Sigmoid colon (tissue), 7 donors: Measurements from ENCODE around the gene SOCS7. TPM values are rescaled to one million over a fixed set of nuclear protein-coding genes. Genes with fewer than 3 reads are reported as not detected.

Source experiments
- DNase-seq: peaks from one replicate; pipeline ENCODE4 v3.0.0-alpha.2; 2019
- H3K27ac ChIP-seq, 4 donors: fragments of 200-600 bp; sonication (generic); one replicate each; pipeline ENCODE4 v1.5.1; 2016 to 2019; ENCODE audit warnings: mild to moderate bottlenecking in 1 of 4
- H3K27me3 ChIP-seq, 3 donors: fragments of 200-600 bp; sonication (generic); one replicate each; pipeline ENCODE4 v1.5.1; 2019; ENCODE audit warnings: mild to moderate bottlenecking in 1 of 3
- H3K36me3 ChIP-seq, 4 donors: fragments of 200-600 bp; sonication (generic); one replicate each; pipeline ENCODE4 v1.5.1; 2016 to 2019
- H3K4me1 ChIP-seq, 4 donors: fragments of 200-600 bp; sonication (generic); one replicate each; pipeline ENCODE4 v1.5.1; 2017 to 2019
- H3K4me3 ChIP-seq, 4 donors: fragments of 200-600 bp; sonication (generic); one replicate each; pipeline ENCODE4 v1.5.1; 2017 to 2019; ENCODE audit warnings: mild to moderate bottlenecking in 2 of 4, moderate library complexity in 1 of 4
- H3K9me3 ChIP-seq, 4 donors: fragments of 200-600 bp in 3 of 4; sonication (generic) in 3 of 4; one replicate each; pipeline versions ENCODE4 v1.5.1 to v1.6.1; 2013 to 2019
- EP300 ChIP-seq, 4 donors: sonication (generic); formaldehyde crosslinking; IDR thresholded peaks; one replicate each; pipeline ENCODE4 v1.6.1; 2017; ENCODE audit warnings: antibody characterized with exemption in 4 of 4
- POLR2A ChIP-seq, 2 donors: fragments of 450-650 bp; IDR thresholded peaks; one replicate each; pipeline ENCODE4 v1.6.1; 2016; ENCODE audit warnings: antibody characterized with exemption in 2 of 2, mild to moderate bottlenecking in 2 of 2, moderate library complexity in 2 of 2
- POLR2AphosphoS5 ChIP-seq, 4 donors: sonication (generic); formaldehyde crosslinking; IDR thresholded peaks; one replicate each; pipeline ENCODE4 v1.6.1; 2017; ENCODE audit warnings: antibody characterized with exemption in 4 of 4
- WGBS, 2 donors: extraction: QIAGEN DNeasy Blood & Tissue Kit; methylation state at CpG; one replicate each; pipeline ENCODE4 v1.1.7; 2013; 5-methylcytosine and 5-hydroxymethylcytosine counted together
- intact Hi-C: fragments of 100-400 bp; cut with DNase I; formaldehyde crosslinking; loops from one replicate; pipeline ENCODE4 v1.15.1; 2023
- polyA plus RNA-seq, 3 donors: library from polyadenylated mRNA; stranded (reverse); fragments of 200-250 nt; gene quantifications; one replicate each; pipeline ENCODE4 v1.2.3, GENCODE V29; 2013
- total RNA-seq, 4 donors: library from RNA; depleted of rRNA; stranded (reverse); fragments of >200 nt; gene quantifications; one replicate each; pipeline ENCODE4 v1.1.0, GENCODE V29; 2016
- TF ChIP-seq, protein P1 (sequence below), 4 experiments: fragments of 450-650 bp in 3 of 4; fragments of 200-600 bp in 1 of 4; IDR thresholded peaks; one replicate each; pipeline ENCODE4 v1.5.1; 2016 to 2019; ENCODE audit warnings: antibody characterized with exemption in 4 of 4, mild to moderate bottlenecking in 3 of 4, moderate library complexity in 2 of 4
- donor health status: healthy with polysubstance abuse.
- donor health status: Bipolar disorder and iron deficiency.
- donor health status: healthy.

Gene SOCS7
- total and polyA plus RNA-seq, 7 donors: 1.2 to 20.2 (median 13.9) TPM

DNA sequence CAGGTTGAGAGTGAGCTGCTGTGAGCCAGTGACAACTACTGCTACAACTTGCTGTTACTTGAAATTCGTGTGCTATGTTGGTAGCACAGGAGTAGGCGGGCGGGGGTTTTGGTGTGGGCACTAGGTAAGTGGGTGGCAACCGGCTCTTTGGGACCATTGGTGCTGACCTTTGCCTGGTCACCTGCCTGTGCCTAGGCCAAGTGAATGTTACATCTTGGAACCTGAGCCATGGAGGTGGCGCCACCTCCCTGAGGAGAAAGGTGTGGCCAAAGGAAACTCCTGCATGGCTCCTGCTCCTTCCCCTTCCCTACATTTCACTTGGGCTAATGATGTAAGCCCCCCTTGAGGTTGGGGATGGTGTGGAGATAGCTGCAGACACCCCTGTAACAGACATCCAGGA lies 51.3 kb downstream of the SOCS7 start:
- Histone ChIP-seq H3K27me3 (no peaks in the 10 kb centered on the region), H3K36me3 (peaks cover 19 to 45% (median 22%) of the 10 kb centered on the region in 4 donors), H3K4me3 (no peak overlapping the region), H3K4me1 (peaks cover 0 to 26% (median 9%) of the 10 kb centered on the region in 4 donors), H3K9me3 (no peaks in the 10 kb centered on the region), H3K27ac (no peak overlapping the region)
- TF ChIP-seq POLR2A (IDR thresholded peaks at IDR 0.05) (no peak), EP300 (IDR thresholded peaks at IDR 0.05) (no peak)
- TF ChIP-seq, protein P1, sequence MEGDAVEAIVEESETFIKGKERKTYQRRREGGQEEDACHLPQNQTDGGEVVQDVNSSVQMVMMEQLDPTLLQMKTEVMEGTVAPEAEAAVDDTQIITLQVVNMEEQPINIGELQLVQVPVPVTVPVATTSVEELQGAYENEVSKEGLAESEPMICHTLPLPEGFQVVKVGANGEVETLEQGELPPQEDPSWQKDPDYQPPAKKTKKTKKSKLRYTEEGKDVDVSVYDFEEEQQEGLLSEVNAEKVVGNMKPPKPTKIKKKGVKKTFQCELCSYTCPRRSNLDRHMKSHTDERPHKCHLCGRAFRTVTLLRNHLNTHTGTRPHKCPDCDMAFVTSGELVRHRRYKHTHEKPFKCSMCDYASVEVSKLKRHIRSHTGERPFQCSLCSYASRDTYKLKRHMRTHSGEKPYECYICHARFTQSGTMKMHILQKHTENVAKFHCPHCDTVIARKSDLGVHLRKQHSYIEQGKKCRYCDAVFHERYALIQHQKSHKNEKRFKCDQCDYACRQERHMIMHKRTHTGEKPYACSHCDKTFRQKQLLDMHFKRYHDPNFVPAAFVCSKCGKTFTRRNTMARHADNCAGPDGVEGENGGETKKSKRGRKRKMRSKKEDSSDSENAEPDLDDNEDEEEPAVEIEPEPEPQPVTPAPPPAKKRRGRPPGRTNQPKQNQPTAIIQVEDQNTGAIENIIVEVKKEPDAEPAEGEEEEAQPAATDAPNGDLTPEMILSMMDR (IDR thresholded peaks at IDR 0.05): no peak
- intact Hi-C loops: no loop called here
- 86 to 93% methylated on average over 5 of the region's 5 CpGs for WGBS, 2 donors
- no peak for DNase-seq

DNA sequence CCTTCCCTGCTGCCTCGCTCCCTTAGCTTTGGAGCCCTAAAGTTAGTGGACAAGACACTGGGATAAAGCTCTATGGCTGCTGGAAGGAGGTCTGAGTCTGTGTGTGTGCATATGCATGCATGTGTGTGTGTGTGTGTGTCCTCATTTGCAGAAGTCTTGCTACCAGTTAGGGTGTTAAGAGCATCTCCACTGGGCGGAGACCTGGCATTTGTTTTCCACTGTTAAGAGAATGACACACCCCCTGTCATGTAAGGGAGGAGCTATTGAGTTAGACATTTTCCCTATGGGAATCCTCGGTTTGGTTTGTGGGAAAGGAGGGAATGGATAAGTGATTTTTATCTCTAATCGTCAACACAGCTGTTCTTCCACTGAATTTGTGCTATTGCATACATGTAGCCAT lies 51.8 kb downstream of the SOCS7 start:
- WGBS, 2 donors: 61 to 63% methylated on average over 4 of the region's 4 CpGs
- intact Hi-C loops: no loop called here
- H3K9me3 ChIP-seq: no peaks in the 10 kb centered on the region
- peaks cover 18 to 39% (median 22%) of the 10 kb centered on the region in 4 donors for H3K36me3 ChIP-seq
- TF ChIP-seq, protein P1 (IDR thresholded peaks at IDR 0.05): no peak
- TF ChIP-seq EP300 (IDR thresholded peaks at IDR 0.05): no peak
- no peak for TF ChIP-seq POLR2AphosphoS5 (IDR thresholded peaks at IDR 0.05)
- no peak for TF ChIP-seq POLR2A (IDR thresholded peaks at IDR 0.05)
- peaks cover 0 to 26% (median 9%) of the 10 kb centered on the region in 4 donors for H3K4me1 ChIP-seq
- no peak overlapping the region for H3K27ac ChIP-seq
- H3K4me3 ChIP-seq: no peak overlapping the region
- no peak for DNase-seq
- no peaks in the 10 kb centered on the region for H3K27me3 ChIP-seq

DNA sequence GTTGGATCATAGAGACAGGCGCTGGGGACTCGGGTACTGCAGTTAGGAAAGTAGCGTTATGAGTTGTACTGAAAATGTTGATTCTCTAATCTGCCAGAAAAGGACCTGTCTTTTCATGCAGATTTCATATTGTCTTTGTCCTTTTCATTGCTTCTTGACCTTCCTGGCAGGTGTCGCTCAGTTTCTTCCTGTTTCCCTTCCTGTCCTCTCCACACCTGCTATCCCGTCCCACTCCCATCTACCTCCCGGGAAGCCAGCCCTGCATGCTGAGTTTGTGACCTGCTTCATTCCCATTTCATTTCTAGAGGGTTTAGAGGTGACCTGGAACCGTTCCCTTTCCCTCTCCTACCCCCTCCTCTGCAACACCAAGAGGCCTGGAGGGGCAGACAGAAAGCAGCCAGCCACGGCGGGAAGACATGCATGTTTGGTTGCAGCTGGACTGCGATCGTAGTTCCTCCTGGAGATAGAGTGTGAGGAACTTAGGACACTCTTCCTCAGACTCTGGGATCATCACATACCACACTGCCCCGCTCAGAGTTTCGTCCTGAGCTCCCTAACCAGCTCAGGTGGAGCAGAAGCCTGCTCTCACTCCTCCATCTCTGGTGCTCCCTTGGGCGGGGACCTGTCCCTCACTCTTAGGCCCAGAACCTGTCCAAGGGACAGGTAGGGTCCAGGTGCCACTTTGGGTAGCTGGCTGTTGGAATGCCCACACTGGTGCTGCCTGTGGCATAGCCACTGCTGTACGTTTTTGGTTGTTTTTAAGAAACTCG lies 52.7 kb downstream of the SOCS7 start:
- Histone ChIP-seq H3K36me3 (peaks cover 16 to 31% (median 21%) of the 10 kb centered on the region in 4 donors), H3K27ac (no peak overlapping the region), H3K4me3 (no peak overlapping the region), H3K9me3 (no peaks in the 10 kb centered on the region), H3K4me1 (peaks cover 0 to 26% (median 9%) of the 10 kb centered on the region in 4 donors), H3K27me3 (no peaks in the 10 kb centered on the region)
- DNase-seq: no peak
- intact Hi-C loops: no loop called here
- no peak for TF ChIP-seq POLR2A (IDR thresholded peaks at IDR 0.05)
- TF ChIP-seq, protein P1 (IDR thresholded peaks at IDR 0.05): no peak
- no peak for TF ChIP-seq EP300 (IDR thresholded peaks at IDR 0.05)
- no peak for TF ChIP-seq POLR2AphosphoS5 (IDR thresholded peaks at IDR 0.05)
- 82 to 86% methylated on average over 16 of the region's 16 CpGs for WGBS, 2 donors

DNA sequence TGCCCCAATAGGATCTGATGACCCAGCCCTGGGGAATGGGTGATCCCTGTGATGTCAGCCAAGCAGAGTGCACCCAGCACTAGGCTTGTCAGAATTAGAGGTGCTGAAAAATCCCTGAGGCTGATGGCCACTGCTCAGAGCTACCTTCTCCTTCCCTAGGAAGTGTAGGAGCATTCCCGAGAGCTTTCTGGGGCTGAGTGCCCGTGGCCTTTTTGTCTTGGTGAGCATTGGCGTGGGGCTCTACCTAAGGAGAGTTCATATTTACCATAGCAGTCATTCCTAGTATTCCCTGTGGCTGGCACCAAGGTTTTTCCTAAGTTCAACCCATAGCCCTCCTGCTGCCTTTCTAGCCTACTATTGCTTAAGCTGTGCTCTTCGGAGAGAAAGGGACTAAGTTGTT lies 54.0 kb downstream of the SOCS7 start:
- WGBS, 2 donors: 86 to 91% methylated on average over 4 of the region's 4 CpGs

DNA sequence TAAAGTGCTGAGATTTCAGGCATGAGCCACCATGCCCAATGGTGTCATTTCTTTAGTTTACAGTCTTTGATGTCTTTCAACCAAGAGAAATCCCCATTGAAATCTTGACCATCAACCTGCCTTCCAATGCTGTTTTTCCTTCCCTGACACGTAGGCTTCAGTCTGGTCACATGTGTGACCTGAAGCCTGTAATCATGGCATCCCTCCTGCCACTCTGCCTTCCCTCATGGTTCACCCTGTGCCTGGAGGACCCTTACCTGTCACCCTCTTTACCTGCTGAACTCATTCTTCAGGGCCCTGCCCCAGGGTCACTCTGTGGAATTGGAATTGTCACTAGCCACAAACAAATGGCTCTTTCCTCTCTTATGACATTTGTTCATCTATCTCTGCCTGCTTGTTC lies 58.6 kb downstream of the SOCS7 start:
- intact Hi-C loops: no loop called here
- TF ChIP-seq, protein P1 (IDR thresholded peaks at IDR 0.05): no peak
- TF ChIP-seq EP300 (IDR thresholded peaks at IDR 0.05) (no peak), POLR2AphosphoS5 (IDR thresholded peaks at IDR 0.05) (no peak), POLR2A (IDR thresholded peaks at IDR 0.05) (no peak)
- whole genome bisulfite sequencing, 2 donors: 61 to 81% methylated on average over 1 of the region's 1 CpG
- no peak overlapping the region for H3K4me3 ChIP-seq
- no peaks in the 10 kb centered on the region for H3K36me3 ChIP-seq
- H3K27me3 ChIP-seq: no peaks in the 10 kb centered on the region
- H3K4me1 ChIP-seq: peaks cover 0 to 12% (median 8%) of the 10 kb centered on the region in 4 donors
- no peaks in the 10 kb centered on the region for H3K9me3 ChIP-seq
- no peak overlapping the region for H3K27ac ChIP-seq
- DNase-seq: peak; percentile 4

More for the DNA sequence above, 54.0 kb downstream of the SOCS7 start:
- Histone ChIP-seq H3K27ac (no peak overlapping the region), H3K9me3 (no peaks in the 10 kb centered on the region), H3K36me3 (peaks cover 3 to 18% (median 9%) of the 10 kb centered on the region in 4 donors), H3K4me1 (peaks cover 0 to 26% (median 9%) of the 10 kb centered on the region in 4 donors), H3K4me3 (no peak overlapping the region), H3K27me3 (no peaks in the 10 kb centered on the region)
- TF ChIP-seq EP300 (IDR thresholded peaks at IDR 0.05) (no peak), POLR2AphosphoS5 (IDR thresholded peaks at IDR 0.05) (no peak), POLR2A (IDR thresholded peaks at IDR 0.05) (no peak)
- intact Hi-C loops: no loop called here
- DNase-seq: no peak
